HG02852 (cell line): Measurements from ENCODE around the gene E2F7.
"Not testable (repeated sequence)": the region's sequence is repeated elsewhere in the genome, so short reads cannot be mapped to it uniquely, and the experiment has no call there.

Source experiments
- ATAC-seq: cut with Tn5 transposase; IDR thresholded peaks from one replicate; pipeline ENCODE4 v1.9.1; 2021; ENCODE audit warnings: mild to moderate bottlenecking, moderate library complexity; ENCODE audit not compliant: unreplicated experiment

Gene E2F7, protein sequence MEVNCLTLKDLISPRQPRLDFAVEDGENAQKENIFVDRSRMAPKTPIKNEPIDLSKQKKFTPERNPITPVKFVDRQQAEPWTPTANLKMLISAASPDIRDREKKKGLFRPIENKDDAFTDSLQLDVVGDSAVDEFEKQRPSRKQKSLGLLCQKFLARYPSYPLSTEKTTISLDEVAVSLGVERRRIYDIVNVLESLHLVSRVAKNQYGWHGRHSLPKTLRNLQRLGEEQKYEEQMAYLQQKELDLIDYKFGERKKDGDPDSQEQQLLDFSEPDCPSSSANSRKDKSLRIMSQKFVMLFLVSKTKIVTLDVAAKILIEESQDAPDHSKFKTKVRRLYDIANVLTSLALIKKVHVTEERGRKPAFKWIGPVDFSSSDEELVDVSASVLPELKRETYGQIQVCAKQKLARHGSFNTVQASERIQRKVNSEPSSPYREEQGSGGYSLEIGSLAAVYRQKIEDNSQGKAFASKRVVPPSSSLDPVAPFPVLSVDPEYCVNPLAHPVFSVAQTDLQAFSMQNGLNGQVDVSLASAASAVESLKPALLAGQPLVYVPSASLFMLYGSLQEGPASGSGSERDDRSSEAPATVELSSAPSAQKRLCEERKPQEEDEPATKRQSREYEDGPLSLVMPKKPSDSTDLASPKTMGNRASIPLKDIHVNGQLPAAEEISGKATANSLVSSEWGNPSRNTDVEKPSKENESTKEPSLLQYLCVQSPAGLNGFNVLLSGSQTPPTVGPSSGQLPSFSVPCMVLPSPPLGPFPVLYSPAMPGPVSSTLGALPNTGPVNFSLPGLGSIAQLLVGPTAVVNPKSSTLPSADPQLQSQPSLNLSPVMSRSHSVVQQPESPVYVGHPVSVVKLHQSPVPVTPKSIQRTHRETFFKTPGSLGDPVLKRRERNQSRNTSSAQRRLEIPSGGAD

DNA sequence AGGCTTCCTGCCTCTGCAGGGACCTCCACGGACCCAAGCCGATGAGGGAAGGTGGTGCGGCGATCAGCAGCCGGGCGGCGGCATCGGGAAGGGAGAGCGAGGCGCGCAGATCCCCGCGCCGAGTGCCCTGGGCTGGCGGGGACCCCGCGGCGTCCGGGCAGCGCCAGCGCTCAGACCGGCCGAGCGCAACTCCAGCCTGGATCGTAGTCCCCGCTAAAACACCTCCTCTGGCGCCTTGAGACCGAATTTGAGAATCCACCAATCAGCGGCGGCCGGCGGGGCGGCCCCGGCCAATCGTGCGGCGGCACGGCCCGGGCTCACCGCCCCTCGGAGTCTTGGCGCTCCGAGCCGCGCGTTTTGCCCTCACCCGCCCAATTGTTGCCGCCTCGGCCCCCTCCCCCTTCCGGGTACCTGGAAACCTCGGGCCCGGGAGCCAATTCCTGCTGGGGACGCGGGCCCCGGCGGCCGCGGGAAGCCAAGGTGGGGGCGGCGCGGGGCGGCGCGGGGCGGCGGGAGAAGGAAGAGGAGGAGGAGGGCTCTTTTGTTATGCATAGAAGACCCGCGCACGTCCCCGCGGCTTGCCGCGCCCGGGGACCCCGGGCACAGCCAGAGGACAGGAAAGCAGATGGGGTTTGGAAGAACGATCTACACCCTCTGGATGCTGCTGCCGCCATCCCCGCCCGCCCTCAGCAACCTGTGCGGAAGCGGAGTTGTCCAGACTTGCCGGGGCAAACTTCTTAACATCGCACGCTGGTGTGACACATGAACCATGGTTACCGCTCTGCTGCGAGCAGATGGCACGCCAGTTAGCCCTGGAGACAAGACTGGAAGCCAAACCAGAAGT, at the start of gene E2F7:
E2F7 (minus strand) TSS at position 209 of the 844 bp plus-strand sequence. CDS start 934 bp downstream, outside the sequence.
- peak; percentile 71 for ATAC-seq

DNA sequence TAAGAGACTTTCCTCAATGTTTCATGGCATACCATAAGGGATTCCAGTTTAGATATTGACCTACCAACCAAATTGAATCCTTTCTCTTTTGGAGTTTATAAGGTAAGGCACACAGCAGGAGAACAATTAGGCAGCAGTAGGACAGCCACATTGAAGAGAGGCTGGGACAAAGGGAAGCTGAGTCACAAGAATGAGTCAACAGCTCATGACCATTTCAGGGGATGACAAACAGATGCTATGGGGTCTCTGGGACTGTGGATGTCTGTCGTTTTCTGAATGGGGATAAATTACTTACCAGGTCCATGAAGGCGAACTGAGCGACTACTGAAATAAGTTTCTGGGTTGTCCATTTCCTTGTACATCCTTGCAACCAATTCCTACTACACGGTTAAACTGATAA, 48.6 kb upstream of the E2F7 start:
- no peak for ATAC-seq

DNA sequence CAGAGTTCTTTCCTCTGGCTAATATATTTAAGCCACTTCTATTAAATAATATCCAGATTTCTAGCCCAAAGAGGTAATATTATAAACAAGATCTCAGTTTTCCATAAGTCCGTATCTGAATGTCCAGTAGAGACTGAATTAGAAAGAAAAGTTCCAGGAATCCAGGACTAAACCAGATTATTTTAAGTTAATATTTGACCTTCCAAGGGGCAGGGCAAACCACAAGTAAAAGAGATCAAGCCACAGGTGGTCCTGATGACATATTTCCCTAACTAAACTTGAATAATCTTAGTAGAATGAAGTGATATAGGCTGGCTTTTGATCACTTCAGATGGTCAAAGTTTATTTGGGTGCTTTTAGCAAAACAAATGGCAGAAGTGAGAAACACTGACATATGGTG, 43.3 kb upstream of the E2F7 start:
- no peak for ATAC-seq

DNA sequence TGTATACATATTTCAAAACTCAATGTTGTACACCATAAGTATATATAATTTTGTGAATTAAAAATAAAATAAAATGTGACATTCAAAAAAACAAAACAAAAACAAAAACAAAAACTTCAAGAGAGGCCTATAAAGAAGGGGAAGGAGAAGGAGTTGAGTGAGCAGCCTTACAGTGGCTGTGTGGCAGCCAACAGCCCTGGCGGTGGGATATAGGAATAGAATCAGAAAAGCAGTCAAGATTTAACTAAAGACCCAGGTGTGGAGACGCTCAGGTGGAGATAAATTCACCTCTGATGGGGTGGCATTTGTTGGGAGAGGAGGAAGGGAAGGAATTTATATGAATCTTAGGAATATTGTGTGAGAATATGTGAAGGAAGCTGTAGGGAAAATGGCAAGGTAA, 41.8 kb upstream of the E2F7 start:
- no peak for ATAC-seq

DNA sequence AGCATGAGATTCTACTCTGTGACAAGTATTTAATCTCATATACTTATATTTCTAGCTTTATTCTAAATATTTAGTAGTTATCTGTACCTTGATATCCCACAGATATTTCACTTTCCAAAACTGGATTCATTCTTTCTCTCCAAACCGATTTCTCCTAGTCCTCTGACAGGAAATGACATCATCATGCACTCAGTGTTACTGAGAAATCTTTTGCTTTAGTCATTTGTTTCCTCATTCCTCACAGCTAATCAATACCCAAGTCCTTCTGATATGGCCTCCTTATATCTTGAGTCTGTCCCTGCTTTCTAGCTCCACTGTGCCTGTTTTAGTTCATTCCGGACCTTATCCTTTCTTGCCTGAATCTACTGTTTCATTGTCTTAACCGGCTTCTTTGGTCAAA, 39.4 kb upstream of the E2F7 start:
- no peak for ATAC-seq

DNA sequence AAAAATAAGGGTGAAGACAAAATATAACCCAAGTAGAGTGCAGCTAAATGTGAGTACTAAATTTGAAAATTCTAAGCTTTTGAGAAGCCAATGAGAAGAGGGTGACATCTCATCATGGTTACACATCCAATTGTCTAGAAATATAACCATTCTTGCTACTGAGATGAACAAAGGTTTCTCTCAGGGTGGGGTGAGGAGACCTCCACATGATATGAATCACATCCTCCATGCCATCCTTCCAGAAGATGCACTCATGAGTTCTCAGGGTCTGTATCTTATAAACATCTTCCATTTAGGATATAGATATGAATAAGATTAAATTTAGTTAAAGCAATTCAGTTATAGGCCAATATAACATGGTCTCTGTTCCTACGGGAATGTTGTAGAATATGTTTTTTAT, 38.9 kb upstream of the E2F7 start:
- ATAC-seq, result no peak

DNA sequence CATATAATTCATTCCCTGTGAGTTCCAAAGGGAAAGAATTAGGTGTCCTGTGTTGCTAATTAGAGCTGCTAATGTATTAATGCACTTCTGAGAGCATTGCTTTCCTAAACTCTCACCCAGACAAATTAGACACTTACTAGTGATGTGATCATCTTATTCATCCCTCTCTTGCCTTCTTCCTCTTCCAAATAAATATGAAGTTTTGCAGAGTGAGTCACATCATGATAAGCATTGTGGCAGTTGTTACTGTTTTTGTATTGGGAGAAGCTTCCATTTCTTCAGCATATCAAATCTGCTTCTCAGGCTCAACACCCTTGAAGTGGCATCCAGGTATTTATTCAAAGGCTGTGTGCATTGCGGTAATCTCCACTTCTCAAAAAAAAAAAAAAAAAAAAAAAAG, 37.3 kb upstream of the E2F7 start:
- ATAC-seq, result no peak

DNA sequence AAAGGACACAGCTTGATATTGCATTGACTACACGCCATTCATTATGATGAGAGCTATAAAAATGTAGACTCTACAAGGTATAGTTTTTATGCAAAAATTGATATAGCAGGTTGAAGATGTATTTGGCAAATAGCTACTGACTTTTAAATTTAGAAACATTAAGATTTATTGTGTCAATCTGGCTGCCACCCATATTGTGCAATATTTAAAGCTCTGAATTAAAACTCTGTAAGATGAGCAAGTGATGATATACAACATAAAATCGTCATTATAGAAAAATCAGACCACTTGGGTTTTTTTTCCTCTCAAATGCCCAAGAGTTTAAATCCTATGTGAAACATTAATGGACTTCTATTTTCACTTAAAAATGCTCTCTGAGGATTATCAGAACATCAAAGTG, 36.8 kb upstream of the E2F7 start:
- ATAC-seq, result no peak

DNA sequence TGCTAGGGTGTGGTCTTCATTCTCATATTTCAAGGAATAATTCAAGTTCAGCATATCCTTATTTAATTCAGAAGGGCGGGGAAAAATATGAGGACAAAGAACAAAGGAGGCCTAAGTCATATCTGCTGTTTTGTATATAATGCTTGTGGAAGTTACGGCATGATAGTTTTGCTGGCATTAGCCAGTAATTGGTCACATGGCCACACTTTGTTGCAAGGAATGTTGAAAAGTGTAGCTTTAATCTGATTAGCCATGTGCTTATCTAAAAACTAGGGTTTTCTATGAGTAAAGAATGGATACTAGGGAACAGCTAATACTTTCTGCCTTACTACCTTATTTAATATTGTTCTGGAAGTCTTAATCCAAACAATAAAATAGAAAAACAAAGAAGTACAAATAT, 34.4 kb upstream of the E2F7 start:
- ATAC-seq, result no peak

DNA sequence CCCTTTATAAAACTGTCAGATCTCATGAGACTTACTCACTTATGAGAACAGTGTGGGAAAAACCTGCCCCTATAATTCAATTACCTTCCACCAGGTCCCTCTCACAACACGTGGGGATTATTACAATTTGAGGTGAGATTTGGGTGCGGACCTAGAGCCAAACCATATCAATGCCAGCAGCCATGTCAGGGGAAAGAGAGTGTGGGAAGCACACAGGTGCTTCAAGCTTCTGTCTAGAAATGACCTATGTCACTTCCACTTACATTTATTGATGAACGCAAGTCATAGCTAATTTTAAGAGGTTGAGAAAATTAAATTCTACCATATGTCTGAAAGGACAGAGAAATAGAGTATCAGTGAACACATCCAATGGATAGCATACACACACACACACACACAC, 32.5 kb upstream of the E2F7 start:
- no peak for ATAC-seq

DNA sequence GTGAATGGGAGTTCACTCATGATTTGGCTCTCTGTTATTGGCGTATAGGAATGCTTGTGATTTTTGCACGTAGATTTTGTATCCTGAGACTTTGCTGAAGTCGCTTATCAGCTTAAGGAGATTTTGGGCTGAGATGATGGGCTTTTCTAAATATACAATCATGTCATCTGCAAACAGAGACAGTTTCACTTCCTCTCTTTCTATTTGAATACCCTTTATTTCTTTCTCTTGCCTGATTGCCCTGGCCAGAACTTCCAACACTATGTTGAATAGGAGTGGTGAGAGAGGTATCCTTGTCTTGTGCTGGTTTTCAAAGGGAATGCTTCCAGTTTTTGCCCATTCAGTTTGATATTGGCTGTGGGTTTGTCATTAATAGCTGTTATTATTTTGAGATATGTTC, 26.9 kb upstream of the E2F7 start:
- ATAC-seq, result not testable (repeated sequence)

DNA sequence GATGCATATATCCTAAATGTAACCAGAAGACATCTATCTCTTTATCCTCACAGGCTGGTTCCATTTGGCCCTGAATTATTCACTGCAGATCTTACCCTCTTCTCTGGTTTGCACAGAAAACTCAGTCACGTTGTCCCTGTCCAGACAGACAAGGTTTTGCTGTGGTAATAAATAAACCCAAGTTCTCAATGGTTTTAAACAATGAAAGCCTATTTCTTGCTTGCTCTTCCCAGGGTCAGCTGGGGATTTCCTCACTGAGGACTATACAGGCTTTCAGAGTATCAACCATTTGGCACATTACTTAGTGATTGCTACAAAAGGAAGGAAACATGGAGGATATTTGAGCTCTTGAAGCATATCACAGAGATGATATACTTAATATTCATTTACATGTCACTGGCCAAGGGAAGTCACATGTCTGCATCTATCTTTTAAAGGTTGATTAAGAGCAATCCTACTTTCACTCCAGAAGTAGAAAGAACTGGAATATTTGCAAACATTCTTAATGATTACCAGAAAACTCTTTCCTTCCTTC, 24.4 kb upstream of the E2F7 start:
- no peak for ATAC-seq

DNA sequence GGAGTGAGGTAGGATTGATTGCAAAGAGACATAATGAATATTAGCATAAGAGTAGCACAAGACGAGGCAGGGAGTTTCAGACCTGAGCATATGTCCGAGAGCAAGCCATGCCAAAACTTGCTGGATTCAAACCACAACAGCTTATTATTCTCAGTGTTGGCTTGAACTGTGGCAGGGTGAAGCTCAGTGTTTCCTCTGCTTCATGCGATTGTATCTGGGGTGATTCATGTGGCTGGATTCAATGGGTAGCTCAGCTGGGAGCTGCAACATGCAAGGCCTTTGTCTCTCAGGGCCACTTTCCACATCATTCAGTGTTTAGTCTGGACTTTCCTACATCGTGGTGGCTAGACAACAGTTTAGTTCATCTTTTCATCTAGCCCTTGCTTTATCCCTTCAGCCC, 22.1 kb upstream of the E2F7 start:
- no peak for ATAC-seq

DNA sequence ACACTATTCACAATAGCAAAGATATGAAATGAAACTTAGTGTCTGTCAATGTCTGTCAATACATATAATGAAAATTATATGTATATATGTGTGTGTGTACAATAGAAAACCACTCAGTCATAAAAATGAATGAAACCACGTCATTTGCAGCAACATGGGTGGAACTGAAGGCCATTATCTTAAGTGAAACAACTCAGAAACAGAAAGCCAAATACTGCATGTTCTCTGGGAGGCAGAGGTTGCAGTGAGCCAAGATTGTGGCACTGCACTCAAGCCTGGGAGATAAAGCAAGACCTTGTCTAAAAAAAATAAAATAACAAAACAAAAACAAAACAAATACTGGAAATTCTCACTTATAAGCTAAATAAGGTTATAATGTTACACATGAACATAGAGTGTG, 16.7 kb upstream of the E2F7 start:
- ATAC-seq, result peak; percentile 44

DNA sequence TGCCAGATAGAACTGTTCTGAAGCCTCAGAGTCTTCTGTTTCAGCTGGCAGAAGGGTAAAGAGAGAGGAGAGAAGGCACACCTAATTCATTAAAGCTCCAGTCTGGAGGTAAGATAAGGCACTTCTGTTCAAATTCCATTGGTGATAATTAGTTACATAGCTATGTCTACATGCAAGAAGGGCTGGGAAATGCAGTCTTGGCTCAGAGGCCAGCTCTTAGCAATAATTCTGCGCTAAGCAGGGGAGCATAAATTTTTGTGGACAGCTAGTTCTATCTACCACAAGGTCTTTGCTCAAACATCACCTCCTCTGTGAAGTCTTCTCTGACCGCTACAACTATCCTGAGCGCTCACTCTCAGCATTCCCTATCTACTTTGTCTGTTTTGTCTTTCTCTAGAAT, 14.3 kb upstream of the E2F7 start:
- ATAC-seq, result no peak

DNA sequence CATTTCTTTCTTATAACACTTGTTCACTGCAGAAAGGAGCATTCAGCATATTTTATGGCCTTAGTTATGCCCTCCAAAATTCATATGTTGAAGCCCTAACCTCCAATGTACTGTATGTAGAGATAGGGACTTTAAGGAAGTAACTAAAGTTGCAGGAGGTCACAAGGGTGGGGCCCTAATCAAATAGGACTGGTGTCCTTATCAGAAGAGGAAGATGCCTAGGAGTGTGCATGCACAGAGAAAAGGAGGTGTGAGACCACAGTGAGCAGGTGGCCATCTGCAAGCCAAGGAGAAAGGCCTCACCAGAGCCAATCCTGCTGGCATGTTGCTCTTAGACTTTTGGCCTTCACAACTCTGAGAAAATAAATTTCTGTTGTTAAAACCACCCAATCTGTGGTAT, 12.9 kb upstream of the E2F7 start:
- no peak for ATAC-seq

DNA sequence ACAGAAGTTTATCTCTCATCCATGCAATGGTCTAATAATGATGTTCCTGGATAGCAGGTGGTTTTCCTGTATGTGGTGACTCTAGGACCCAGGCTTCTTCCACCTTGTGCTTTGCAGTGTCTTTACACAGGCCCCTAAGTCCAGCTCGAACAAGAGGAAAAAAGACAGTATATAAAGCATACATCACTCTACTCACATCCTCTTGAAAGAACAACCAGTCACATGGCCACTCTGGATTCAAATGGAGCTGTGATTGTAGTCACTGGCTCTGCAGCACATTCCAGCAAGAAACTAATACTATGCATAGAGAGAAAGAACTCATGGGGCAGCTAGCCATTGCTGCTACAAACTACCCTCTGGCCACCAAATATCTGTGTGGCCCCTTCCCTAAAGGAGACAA, 11.5 kb upstream of the E2F7 start:
- no peak for ATAC-seq

DNA sequence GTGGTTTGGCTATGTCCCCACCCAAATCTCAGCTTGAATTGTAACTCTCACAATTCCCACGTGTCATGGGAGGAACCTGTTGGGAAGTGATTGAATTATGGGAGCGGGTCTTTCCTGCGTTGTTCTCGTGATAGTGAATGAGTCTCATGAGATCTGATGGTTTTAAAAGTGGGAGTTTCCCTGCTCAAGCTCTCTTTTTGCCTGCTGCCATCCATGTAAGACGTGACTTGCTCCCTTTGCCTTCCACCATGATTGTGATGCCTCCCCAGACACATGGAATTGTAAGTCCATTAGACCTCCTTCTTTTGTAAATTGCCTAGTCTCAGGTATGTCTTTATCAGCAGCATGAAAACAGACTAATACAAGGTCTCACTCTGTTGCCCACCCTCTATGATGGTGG, 8.5 kb upstream of the E2F7 start:
- not testable (repeated sequence) for ATAC-seq

DNA sequence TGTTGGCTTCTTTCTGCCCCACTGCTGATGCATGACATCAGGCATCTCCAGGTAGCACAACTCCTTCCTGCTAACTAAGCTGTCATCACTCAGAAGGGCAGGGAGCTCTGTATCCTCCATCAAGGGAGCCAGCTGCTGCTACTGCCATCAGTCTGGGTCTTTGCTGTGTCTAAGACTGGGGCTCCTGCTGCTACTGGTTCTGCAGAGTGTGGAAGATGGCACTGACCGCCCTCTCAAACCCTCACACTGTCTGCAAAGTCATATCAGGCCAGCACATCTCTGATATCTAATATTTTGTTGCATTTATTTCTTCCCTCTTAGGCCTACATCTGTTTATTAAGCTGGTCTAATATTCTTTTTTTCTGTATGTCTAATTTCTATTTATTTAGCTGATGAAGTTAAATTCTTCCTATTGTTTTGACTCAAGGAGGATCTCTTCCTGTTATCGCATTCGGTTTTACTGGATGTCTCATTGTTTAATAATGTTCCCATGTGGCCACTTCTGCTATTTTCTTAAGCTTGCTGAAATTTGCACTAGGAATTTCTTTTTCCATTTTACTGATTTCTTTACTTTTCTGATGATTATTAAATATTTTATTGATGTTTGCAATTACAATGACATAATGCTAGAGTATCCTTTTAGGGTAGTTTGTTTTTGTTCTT, 7.6 kb upstream of the E2F7 start:
- ATAC-seq, result no peak

DNA sequence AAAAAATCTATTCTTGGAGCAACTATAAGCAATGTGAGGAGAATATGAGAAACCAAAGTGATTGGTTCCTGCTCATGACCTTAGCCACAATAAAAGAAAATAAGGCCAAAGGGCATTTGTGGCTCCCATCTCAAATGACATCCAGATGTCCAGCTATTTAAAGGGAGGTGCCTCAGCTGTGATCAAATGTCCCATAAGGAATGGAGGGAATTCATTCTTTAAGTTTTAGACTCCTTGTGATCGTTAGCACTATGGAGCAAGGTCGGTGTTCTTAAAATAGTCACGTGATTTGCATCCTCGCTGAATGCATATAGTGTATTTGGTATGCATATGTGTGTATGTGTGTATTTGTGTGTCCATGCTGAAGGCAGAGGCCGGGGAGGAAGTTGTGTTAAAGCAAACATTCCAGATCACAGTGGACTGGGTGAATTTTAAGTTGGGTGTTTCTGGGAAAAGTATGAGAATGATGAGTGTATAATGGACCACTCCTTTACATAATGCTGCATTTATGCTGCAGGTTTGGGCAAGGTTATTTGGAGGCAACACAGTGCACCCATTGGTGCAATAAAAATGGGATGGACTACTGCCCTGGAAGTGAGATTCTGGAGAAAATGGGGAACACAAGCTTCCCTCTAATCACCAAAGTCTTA, 5.6 kb upstream of the E2F7 start:
- ATAC-seq, result no peak
